ENCODE results near the gene TROAP. TPM values are rescaled to one million over a fixed set of nuclear protein-coding genes. Genes with fewer than 3 reads are reported as not detected.

The TROAP gene
- polyA plus RNA-seq, 3 donors = 0.05 TPM; not detected in 2

GRCh38 chr12:49368240-49368600 is 45.2 kb downstream of the TROAP start:
- Mint-ChIP-seq H3K27ac (no peak overlapping the region), H3K27me3 (ENCODE audit: low read depth in 3 of 3) (peaks cover 0 to 2% (median 0%) of the 10 kb centered on the region in 3 donors), H3K4me1 (peaks cover 36% of the 10 kb centered on the region), H3K4me3 (peak overlapping the region in 1 of 2 donors; percentile 97), H3K36me3 (peaks cover 0 to 4% of the 10 kb centered on the region in 2 donors), H3K9me3 (no peaks in the 10 kb centered on the region)
- Histone ChIP-seq H3K79me2 (ENCODE audit: insufficient read depth, low read length) (no peaks in the 10 kb centered on the region), H2AFZ (ENCODE audit: insufficient read depth, low read depth, low read length, poor library complexity, severe bottlenecking) (peak overlapping the region; percentile 98), H3K27ac (ENCODE audit: low read depth in 1 of 2, low read length in 2 of 2) (no peak overlapping the region), H3K4me2 (replicated peaks; ENCODE audit: extremely low read depth, low read length, poor library complexity, severe bottlenecking) (peak overlapping the region; percentile 91), H3K9ac (ENCODE audit: insufficient read depth, low read length, poor library complexity, severe bottlenecking) (no peak overlapping the region), H3K27me3 (ENCODE audit: control insufficient read depth in 2 of 2, insufficient read depth in 2 of 2, low read length in 2 of 2) (no peaks in the 10 kb centered on the region), H3K4me1 (ENCODE audit: control insufficient read depth in 1 of 2, insufficient read depth in 2 of 2, low read length in 2 of 2) (peaks cover 33 to 39% of the 10 kb centered on the region in 2 donors), H3K4me3 (replicated peaks in 1 of 3; ENCODE audit: low read depth in 2 of 3, low read length in 3 of 3) (peak overlapping the region in 1 of 3 experiments; percentile 94), H4K20me1 (ENCODE audit: insufficient read depth, low read length) (no peaks in the 10 kb centered on the region), H3K36me3 (replicated peaks in 1 of 2; ENCODE audit: control insufficient read depth in 1 of 2, insufficient read depth in 2 of 2, low read length in 2 of 2) (no peaks in the 10 kb centered on the region), H3K9me3 (replicated peaks in 1 of 2; ENCODE audit: control insufficient read depth in 1 of 2, insufficient read depth in 1 of 2, low read length in 2 of 2) (no peaks in the 10 kb centered on the region)
- DNase-seq = no peak
- no CpG with 5 or more reads among the region's 3 CpGs for WGBS (ENCODE audit: insufficient coverage)
- intact Hi-C loops (cut with micrococcal nuclease) = no loop called here
- TF ChIP-seq CTCF (IDR thresholded peaks at IDR 0.05) = no peak

- H3K27ac Mint-ChIP-seq = no peak overlapping the region
- no peak overlapping the region for H3K4me3 Mint-ChIP-seq
- H3K4me1 ChIP-seq (ENCODE audit: control insufficient read depth in 1 of 2, insufficient read depth in 2 of 2, low read length in 2 of 2) = peaks cover 29 to 38% of the 10 kb centered on the region in 2 donors
- no peaks in the 10 kb centered on the region for H4K20me1 ChIP-seq (ENCODE audit: insufficient read depth, low read length)
- WGBS (ENCODE audit: insufficient coverage) = 79% methylated on average over 2 of the region's 6 CpGs
- no peak for DNase-seq
- H3K9ac ChIP-seq (ENCODE audit: insufficient read depth, low read length, poor library complexity, severe bottlenecking) = no peak overlapping the region
- no peaks in the 10 kb centered on the region for H3K9me3 Mint-ChIP-seq
- H3K4me2 ChIP-seq (replicated peaks; ENCODE audit: extremely low read depth, low read length, poor library complexity, severe bottlenecking) = no peak overlapping the region
- H3K36me3 Mint-ChIP-seq = peaks cover 0 to 4% of the 10 kb centered on the region in 2 donors
- H3K4me3 ChIP-seq (replicated peaks in 1 of 3; ENCODE audit: low read depth in 2 of 3, low read length in 3 of 3) = no peak overlapping the region
- H3K27ac ChIP-seq (ENCODE audit: low read depth in 1 of 2, low read length in 2 of 2) = no peak overlapping the region
- H3K4me1 Mint-ChIP-seq = peaks cover 36% of the 10 kb centered on the region
- no peaks in the 10 kb centered on the region for H3K27me3 ChIP-seq (ENCODE audit: control insufficient read depth in 2 of 2, insufficient read depth in 2 of 2, low read length in 2 of 2)
- intact Hi-C loops (cut with micrococcal nuclease) = no loop called here
- H3K27me3 Mint-ChIP-seq (ENCODE audit: low read depth in 3 of 3) = peaks cover 0 to 2% (median 0%) of the 10 kb centered on the region in 3 donors
- no peak overlapping the region for H2AFZ ChIP-seq (ENCODE audit: insufficient read depth, low read depth, low read length, poor library complexity, severe bottlenecking)
- no peaks in the 10 kb centered on the region for H3K9me3 ChIP-seq (replicated peaks in 1 of 2; ENCODE audit: control insufficient read depth in 1 of 2, insufficient read depth in 1 of 2, low read length in 2 of 2)
- no peaks in the 10 kb centered on the region for H3K79me2 ChIP-seq (ENCODE audit: insufficient read depth, low read length)
- TF ChIP-seq CTCF (IDR thresholded peaks at IDR 0.05) = peak; percentile 16
- no peaks in the 10 kb centered on the region for H3K36me3 ChIP-seq (replicated peaks in 1 of 2; ENCODE audit: control insufficient read depth in 1 of 2, insufficient read depth in 2 of 2, low read length in 2 of 2)
Observed at GRCh38 chr12:49369411-49370145, 46.5 kb downstream of the TROAP start.

Measured in CD14-positive monocyte (primary cell).